ENCODE measurements around the gene BNIPL.
A peak's percentile ranks its signal among the peaks of the same experiment; 100 is the strongest.

The BNIPL gene, protein sequence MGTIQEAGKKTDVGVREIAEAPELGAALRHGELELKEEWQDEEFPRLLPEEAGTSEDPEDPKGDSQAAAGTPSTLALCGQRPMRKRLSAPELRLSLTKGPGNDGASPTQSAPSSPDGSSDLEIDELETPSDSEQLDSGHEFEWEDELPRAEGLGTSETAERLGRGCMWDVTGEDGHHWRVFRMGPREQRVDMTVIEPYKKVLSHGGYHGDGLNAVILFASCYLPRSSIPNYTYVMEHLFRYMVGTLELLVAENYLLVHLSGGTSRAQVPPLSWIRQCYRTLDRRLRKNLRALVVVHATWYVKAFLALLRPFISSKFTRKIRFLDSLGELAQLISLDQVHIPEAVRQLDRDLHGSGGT

DNA sequence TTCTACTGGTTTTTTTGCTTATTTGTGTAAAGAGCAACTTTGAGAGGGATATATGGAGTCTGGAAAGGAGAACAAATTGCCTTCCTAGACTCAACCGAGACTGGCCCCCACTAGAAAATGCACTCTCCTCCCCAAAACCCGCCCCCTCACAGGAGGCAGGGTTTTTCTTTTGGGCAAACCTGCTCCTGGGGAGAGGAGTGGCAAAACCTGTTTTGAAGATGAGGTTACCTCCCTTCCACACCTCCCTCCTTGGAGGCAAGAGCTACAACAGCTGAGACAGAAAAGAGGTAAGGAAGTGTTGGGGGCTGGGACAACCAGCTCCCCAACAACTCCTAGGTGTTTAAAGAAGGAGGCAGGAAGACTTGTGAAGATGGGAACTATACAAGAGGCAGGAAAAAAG lies at the start of gene BNIPL:
Gene BNIPL (plus strand): TSS at position 231 of the 400 bp plus-strand sequence. CDS start 140 bp downstream, at position 371.
- no peak for DNase-seq

DNA sequence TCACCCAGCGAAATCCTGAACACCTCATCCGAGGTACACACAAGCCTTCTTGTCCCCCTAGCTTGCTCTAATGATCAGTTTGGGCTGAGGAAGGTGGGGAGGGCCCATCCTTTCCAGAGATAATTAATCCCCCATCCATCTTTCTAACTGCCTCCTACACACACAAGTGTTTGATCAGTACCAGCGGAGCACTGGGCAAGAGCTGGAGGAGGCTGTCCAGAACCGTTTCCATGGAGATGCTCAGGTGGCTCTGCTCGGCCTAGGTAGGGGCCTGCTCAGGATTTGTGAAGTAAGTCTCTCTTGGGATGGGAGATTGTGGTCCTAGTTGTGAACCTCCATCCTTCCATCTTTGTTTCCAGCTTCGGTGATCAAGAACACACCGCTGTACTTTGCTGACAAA lies 48.5 kb upstream of the BNIPL start:
- no peak for DNase-seq

DNA sequence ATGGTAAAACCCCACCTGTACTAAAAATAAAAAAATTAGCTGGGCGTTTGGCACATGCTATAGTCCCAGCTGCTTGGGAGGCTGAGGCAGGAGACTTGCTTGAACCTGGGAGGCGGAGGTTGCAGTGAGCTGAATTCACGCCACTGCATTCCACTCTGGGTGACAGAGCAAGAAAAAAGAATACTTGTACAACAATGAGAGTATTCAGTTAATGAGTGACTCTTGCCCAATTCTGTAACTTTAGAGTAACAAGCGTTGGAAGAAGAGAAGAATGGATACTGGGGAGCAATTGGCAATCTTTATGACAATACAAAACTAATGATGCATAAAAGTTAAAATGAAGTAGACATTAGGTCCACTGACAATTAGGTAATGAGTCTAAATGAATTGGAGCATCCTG lies 43.8 kb upstream of the BNIPL start:
- DNase-seq, result no peak

DNA sequence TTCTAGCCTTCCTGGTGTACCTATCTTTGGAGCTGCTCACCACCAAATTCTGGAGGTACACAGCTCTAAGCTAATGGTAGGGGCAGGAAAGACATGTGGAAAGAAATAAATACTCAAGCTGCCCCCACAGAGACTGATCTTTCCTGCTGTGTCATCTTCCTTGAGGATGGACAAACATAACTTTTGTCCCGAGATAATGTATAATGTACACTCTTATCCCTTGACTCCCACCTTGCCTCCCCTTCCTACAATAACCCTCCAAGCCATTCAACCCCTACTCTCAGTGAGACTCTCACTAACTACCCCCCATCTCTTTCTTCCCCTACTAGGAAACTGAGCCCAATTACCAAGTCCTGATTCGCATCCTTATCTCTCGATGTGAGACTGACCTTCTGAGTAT lies 42.1 kb upstream of the BNIPL start:
- no peak for DNase-seq

DNA sequence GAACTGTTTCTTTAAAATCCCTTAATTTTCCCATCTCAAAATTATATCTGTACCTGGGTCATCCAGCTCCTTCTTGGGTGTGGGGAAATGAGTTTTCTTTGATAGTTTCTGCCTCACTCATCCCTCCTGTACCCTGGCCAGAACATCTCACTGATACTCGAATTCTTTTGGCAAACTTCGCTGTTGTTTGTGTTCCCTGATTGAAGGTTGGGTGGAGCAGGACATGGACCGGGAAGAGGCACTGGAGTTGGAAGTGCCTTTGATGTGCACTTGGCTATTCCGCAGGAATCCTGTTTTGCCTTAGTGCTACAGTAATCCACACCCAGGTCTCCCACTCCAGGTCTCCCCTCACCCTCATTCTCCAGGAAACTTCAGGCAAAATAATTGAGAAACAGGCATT lies 40.9 kb upstream of the BNIPL start:
- no peak for DNase-seq

DNA sequence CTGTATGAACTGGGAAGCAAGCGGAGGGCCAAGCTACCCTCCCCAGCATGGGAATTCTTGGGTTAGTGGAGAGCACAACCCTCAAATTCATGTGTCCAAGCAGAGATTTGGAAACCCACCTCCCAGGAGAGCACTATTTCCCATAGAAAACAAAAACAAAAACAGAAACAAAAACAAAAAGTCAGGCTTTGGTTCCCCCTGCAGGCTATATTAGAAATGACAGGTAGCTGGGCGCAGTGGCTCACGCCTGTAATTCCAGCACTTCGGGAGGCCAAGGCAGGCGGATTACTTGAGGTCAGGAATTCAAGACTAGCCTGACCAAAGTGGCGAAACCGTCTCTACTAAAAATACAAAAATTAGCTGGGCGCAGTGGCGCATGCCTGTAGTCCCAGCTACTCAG lies 40.5 kb upstream of the BNIPL start:
- peak in 13 of 56 donors; percentile 6 to 47 (median 23) for DNase-seq

DNA sequence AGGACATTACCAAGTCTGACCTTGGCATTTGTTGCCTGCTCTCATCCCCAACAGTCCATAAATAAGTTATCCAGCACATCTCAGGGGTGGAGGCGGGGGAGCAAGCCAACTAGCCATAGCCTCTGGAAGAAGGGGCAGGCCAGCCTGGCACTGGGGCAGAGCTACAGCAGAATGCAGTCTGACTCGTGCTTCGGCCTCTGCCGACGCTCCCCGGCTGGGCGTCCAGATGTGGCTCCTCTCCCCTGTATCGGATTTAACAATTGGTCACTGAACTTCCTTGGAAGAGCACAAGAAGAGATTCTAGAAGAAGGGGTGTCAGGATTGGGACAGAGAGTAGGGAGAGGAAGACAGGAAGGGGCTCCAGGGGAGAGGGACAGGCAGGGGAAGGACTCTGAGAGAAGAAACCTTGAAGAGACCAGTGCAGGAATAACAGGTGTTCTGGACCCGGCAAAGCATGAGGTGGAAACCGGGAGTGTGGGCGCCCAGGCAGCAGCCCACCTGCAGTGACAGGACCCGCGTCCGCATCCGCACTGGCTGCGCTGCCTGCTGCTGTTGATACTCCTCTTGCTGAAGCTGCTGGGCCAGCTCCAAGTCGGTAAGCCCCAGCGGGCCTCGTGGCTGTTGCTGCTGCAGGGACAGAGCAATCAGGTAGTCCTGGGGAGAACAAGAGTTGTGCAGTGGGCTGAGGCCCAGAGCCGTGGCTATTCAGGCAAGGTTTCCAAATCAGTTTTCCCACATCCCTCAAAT lies 39.1 kb upstream of the BNIPL start:
- no peak for DNase-seq

DNA sequence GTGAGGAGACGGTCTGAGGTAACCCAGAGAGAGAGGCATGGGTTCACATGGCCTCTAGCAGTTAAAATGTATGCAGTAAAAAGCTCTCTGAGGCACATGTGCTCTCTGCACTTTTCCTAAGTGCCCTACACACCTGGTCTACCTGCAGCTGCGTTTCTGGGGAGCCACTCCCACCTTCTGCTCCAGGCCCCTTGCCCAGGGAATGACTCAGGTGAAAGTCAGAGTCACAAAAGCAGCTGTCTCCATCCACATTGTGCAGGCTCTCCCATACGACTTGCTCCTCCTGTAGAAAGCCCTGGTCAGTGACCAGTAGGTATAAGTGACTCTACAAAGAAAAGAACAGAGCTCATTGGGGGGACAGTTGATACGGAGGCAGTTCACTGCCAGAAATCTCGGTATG lies 38.4 kb upstream of the BNIPL start:
- DNase-seq, result no peak

DNA sequence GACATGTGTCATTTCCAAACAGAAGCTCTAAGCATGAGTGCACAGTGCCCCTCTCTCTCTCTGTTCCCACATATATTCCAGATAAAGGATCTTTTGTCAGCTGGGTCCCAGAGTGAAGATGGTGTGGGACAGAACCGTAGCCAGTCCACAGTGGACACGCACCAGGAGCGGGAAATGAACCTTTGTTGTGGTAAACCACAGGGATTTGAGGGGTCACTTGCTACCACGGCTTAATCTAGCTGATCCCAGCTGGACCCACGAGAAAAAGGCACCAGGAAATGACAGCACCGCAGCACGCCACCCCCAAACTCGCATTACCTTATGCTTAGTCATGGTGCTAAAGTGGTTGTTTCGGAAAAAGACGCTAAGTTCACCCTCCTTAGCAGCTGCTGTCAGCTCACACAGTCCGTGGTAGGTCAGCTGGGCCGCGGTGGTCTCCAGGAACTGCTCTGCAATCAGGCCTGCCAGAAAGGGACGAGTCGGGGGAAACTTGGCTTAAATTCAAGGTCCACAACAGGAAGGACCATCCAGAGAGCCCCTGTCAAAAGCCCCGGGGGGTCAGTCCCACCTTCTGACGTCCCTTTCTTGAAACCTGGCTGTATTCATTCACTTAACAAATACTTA lies 37.2 kb upstream of the BNIPL start:
- DNase-seq, result peak in 25 of 56 donors; percentile 5 to 39 (median 17)

DNA sequence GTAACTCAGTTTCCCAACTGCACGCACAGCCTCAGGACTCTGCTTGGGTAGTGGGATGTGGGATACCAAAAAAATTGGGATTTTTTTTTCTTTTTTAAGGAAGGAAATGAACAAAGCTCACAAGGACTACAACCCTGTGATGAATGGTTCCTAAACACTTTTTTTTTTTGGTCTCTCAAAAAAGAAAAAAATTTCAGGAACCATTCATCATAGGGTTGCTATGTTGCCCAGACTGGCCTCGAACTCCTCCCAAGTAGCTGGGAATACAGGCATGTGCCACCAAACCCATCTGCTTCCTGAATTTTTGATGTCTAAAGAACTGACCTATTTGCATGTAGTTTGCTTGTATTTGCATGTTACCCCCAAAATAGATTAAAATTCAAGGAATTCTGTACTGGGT lies 36.5 kb upstream of the BNIPL start:
- no peak for DNase-seq

DNA sequence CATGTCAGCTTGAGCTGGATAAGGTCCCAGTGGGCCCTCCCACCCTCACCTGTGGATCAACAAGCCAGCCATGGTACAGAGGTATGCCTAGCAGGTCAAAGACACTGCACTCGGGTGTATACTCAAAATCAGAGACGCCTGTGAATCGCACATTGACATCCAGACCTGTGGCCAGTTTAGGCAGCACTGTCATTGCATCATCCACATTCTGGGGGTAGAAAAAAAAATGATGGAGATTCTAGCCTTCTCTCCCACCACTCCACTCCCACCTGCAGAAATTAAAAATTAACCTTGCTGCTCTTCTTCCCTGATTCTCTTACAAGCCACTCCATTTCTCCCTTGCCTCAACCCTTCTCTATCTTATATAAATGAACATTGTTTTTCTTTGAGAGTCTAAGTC lies 36.0 kb upstream of the BNIPL start:
- no peak for DNase-seq

DNA sequence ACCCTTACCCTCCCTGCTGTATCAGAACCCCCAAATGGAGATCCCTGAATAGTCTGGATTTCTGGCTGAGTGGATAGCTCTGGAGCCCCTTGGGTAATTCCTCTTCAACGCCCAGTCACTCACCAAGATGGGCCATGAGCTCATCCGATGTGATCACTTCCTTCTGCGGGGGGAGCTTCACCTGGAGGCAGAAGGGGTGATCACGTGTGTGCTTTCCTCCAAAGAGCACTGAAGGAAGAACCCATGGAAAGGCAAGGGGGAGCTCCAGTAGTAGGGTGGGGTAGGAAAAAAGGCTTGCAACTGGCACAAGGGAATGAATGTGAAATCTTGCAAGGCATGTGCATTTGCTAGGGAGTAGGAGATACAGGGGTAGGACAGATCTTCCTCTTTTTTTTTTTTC lies 34.8 kb upstream of the BNIPL start:
- peak in 1 of 56 donors; percentile 5 for DNase-seq

DNA sequence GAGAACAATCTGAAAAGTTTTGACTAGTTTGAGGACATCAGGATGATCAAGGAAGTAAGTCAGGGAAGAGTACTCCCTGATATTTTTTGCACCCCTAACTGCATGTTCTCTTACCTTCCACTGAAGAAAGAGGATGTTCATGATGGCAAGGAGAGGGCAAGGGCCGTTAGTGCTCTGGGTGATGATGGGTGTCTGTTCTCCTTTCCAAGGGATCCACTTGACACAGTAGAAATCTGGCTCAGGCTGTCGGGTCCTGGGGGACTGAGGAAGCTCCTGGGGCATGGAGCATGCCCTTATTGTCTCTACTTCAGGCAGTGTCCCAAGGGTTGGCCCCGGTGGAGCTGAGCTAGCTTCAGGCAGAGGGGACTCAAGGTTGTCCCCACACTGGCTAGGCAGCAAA lies 34.3 kb upstream of the BNIPL start:
- DNase-seq, result no peak

DNA sequence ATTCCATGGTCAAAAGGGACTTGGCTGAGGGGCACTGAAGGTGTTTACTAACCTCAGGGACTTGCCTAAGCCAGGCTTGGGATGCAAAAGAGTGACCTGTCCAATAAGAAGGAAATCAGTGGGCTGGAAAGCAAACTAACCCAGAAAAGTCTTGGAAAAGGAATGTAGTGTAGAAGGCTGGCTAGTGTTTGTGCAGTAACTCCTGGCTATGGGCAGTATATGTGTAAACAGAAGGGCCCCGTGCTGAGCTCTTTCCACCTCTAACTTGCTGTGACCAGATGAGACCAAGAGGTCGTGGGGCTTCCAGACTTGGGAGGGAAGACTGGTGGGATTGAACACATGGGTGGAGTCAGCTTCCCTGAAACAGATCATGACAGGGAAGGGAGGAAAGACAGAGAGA lies 33.8 kb upstream of the BNIPL start:
- no peak for DNase-seq

DNA sequence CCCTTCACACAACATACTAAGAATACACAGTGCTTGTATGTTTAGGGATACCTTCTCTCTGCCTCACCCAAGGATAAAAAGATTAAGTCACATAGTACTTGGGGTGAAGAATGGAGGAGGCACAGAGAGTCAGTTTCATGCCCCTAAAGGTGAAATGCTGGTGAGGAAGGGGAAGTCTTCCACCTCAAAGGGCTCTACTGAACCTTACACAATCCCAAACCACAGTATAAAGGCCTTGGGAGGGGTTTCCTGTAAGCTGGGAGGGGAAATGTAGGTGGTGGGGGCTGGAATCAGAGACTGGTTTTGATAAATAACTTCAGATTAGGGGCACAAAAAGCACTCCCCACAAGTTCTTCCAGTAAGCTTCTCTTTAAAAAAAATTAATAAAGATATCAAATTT lies 33.2 kb upstream of the BNIPL start:
- DNase-seq, result no peak

DNA sequence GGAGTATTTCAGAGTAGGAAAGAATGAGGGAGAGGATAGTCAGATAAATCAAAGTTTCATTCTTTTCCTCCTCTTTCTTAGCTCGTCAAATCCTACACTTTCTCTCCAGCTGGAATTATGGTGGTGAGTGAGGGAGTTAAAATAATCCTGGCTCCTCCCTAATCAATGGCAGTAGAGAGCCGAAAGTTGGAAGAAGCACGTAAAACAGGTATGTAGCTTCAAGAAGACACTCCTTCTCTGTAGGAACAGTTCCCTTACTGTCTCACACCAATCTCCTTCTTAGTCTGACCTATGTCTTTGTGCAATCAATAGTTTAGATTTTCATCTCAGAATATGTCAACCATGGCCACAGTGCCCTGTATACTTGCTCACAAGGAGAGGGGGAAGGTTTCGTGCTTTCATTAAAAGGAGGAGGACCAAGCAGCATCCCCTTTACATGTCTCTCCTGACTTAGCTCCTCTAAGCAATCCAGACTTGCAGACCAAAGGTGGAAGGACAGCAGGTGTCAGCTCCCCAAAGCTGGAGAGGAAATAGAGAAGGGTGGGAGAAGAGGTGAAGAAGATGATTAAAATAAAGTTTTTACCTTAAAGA lies 30.6 kb upstream of the BNIPL start:
- peak in 2 of 56 donors; percentile 38 to 63 for DNase-seq

DNA sequence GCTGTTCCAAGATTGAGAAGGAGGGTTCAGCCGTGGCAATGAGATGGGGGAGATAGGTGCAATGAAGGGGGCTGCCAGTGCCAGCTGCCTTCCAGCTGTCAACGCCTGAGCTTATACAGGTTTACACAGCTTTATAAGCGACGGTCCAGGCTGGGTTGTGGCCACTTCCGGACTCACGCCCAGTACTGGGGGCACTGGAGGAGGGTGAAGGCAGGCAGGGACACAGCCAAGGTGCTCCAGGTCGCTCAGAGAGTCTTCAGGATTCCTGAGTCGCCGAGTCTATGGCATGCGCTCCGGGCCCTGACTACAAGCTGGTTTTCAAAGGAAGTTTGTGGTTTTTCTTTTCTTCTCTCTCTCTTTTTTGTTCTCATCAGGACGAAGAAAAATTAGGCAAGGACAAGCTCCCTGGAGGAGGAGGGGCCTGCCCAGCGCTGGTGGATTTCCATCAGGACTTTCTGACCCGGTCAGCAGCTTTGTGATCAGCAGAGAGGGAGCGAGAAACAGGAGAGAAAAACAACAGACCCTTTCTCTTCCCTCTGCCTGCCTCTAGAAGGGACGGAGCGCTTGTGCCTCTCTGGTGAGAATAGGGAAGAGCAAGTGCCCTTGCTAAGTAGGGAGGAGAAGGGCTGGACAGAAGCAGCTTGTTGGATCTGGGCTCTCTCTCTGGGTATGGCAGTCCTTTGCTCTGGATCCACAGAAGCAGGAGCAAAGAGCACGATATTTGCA lies 29.9 kb upstream of the BNIPL start, which contains the start of gene MINDY1:
Gene MINDY1 (minus strand): TSS at position 576 of the 726 bp plus-strand sequence. CDS start 4,285 bp downstream, outside the sequence.
- DNase-seq, result peak in 55 of 56 donors; percentile 11 to 88 (median 72)

DNA sequence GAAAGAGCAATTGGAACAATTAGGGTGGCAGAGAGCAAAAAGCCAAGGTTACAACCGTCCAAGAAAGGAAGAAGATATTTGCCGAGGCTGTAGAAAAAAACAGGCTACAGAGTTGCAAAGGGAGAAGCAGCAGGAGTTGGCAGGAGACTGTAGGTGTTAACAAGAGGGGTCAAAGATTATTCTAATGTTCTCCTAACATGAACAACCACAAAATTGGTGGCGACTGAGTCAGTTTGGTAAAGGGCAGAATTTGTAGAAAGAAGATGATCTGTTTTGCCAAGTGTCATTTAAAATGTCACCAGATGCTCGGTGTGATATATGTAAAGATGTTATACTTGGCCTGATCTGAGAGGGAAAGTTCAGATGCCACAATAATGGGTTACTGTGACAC lies 28.5 kb upstream of the BNIPL start:
- DNase-seq, result peak in 1 of 56 donors; percentile 25

DNA sequence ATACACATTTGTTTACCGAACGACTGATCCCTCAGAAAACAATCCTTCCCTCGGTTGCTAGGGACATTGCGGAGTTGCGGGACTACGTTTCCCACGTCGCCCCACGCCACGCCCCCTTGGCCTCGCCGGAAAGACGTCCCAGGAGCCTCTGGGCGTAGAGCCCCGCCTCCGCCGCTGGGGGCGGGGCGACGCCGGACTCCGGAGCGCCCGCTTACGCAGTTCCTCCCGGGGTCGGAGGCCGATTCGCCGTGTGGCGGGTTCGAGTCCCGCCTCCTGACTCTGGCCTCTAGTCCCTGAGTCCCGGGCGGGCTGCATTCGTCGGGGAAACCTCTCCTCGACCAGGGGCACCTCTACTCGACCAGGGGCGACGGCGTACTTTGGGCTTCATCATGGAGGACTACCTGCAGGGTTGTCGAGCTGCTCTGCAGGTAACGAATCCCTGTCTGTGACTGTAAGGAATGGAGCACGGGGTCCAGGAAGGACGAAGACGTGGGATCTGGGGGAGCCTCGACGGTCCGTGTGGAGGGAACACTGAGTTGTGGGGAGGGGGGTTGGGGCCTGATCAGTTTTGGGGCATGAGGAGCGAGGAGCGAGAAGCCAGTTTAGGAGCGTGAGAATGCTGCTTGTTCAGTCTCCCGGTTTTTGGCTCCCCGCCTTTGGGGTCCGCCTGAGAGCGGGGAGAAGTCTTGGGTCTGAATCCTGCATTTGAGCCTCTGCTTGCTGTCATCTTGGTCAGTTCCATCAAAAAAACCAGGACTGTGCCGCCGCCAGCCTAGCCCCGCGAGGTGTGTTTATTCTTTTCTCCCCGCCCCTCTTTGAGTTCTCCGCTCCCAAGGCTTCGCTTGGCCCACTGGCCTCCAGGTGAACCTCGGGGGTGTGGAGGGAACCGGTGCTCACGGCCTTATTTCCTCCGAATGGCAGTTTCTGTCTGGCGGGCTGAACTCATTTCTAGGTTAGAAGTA lies 27.9 kb upstream of the BNIPL start, which contains the start of gene PRUNE1:
Gene PRUNE1 (plus strand): TSS at position 206 of the 962 bp plus-strand sequence. CDS start 184 bp downstream, at position 390.
- DNase-seq, result peak; percentile 57 to 97 (median 90)

DNA sequence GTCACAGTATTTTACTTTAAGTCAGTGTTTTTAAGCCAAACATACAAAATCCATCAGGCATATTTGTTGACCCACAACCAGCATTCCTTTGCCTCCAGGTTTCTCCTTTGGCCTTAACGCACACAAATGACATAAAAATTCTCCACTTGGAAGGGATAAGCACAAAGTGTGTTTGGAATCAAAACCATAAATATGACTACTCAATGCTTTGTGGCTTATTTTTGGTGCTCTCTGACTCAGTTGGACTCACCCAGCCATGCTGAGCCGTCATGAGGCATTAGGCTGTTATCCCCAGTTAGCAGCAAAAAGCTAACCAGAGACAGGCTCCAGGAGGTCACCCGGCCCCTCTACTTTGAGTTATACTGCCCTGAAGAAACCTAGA lies 27.2 kb upstream of the BNIPL start:
- no peak for DNase-seq

Measured in nucleus accumbens (tissue), 56 donors.